NOMO-1 treated with DMSO at 0.1 percent for 48 hours (cell line): ENCODE data around the gene RPS6KA2.
"Not testable (repeated sequence)": the region's sequence is repeated elsewhere in the genome, so short reads cannot be mapped to it uniquely, and the experiment has no call there.

Experiments
- DNase-seq: peaks from one replicate; lab custom pipeline; 2025; ENCODE audit not compliant: unreplicated experiment; lab: John Stamatoyannopoulos, UW

RPS6KA2 gene

GRCh38 chr6:166533205-166533824 lies 93.7 kb downstream of the RPS6KA2 start:
- no peak for DNase-seq

DNA sequence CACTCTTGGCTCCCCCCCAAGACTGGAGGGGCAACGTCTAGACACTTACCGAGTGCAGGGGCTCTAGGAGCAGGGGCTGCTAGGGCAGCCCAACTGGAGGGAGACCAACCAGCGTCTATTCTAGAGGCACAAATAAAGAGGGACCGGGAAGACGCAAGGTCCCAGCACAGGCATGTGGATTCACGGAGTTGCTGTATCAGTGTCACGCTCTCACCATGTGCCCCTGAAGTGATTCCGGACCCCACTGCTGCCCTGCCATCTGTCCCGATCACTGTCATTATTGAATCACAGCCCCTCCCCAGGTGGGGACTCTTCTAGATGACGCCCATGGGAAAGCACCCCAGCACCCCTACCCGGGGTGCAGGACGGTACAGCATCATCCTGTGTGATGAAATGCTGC lies 94.7 kb downstream of the RPS6KA2 start:
- DNase-seq = no peak

GRCh38 chr6:166530211-166531095 lies 96.6 kb downstream of the RPS6KA2 start:
- DNase-seq = no peak

DNA sequence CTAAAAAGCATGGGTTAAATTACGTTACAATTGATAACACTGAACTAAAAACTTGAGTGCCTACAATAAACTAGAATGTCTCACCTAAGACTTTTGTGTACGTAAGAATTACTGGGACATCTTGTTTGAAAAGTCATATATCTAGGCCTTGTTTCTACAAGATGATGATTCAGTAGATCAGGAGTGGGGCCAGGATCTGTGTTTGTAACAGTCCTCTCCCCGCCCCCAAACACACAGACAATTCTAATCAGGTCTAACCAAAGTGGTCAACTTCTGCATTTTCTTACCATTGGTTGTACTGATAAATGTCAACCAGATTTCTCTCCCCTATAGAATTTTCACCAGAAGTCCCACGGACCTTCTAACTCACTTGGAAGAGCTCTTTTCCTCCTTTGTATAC lies 97.5 kb downstream of the RPS6KA2 start:
- no peak for DNase-seq

DNA sequence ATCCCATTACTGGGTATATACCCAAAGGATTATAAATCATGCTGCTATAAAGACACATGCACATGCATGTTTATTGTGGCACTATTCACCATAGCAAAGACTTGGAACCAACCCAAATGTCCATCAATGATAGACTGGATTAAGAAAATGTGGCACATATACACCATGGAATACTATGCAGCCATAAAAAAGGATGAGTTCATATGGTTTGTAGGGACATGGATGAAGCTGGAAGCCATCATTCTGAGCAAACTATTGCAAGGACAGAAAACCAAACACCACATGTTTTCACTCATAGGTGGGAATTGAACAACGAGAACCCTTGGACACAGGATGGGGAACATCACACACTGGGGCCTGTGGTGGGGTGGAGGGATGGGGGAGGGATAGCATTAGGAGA lies 98.0 kb downstream of the RPS6KA2 start:
- DNase-seq = not testable (repeated sequence)

- DNase-seq = no peak
Measured at GRCh38 chr6:166527849-166528248, 99.2 kb downstream of the RPS6KA2 start.

- no peak for DNase-seq
Measured at GRCh38 chr6:166526937-166527336, 100.1 kb downstream of the RPS6KA2 start.

DNA sequence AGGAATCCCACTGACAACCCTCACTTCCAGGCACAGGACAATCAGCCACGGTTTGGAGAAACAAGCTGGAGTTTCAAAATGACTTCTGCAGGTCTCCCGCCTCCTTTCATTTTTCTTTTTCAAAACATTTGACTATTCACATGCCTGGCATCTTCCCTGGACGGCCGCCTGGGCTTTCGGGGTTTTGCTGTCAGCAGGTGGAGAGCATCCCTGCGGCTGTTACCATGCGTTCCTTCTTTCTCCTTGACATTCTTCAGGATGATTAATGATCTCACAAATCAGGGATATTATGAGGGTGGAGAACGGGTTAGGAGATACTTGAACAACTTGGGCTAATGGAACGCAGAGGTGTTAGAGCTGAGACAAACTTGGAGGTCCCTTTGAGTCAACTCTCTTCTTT lies 101.5 kb downstream of the RPS6KA2 start:
- DNase-seq = no peak

DNA sequence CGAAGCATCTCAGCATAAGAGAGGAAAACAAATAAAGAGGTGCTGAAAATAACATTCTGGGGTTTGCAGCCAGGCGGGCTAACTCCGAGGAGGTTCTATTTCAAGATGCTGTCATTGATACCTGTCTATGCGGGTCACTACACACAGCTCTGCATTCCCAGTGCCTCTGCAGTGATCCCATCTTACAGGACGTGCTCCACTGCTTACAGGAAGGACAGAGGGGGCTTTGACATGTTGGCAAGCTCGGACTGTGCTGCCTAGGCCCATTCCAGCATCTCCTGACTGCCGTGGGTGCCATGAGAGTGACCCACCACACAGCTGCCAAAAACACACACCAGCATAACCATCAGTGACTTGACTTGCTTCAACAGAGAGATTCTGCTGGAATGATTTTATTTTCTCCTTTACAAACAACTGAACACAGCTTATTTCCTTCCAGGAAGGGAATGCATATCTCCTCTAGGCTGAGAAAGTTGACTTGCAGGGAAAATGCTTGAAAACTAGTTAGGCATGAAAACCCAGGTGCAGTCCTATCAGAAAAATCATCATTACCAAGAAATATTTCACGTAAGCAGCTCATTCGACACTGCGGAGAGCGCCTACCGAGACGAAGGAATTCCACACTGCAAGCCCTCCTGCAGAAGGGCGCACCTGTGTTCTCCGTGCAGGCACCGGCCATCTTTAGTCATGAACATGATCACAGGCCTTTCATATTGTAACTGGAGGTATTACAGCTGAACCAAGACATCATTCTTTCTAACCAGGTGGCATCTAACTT lies 103.1 kb downstream of the RPS6KA2 start:
- DNase-seq = no peak

GRCh38 chr6:166520905-166521834 lies 105.9 kb downstream of the RPS6KA2 start:
- DNase-seq = no peak

DNA sequence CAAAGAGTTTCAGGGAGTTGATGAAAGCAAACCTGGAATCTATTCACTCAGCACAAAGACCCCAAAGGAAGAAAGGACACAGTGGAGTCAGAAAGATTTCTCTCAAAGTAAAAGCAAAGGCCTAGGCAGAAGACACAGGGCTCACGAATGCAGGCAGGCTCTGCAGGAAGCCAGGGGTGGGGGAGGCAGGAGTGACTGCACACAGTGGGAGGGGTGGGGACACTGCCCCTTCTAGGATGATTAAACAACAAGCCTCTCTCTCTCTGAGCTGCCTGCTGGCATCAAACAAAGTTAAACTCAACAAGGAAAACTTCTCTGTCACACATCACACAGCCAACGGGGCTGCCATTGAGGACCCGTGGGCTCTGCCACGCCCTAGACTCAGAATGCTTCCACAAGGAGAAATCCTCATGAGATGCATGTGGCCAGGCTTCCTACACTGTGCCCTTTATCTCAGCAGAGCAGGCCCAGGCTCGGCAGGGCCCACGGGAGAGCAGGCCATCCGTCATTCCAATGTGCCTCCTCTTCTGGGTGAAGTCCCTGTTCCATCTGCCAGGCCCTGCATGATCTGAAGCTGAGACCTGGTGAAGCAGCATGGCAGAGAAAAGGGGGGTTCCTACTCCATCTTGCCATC lies 110.7 kb downstream of the RPS6KA2 start:
- no peak for DNase-seq

DNA sequence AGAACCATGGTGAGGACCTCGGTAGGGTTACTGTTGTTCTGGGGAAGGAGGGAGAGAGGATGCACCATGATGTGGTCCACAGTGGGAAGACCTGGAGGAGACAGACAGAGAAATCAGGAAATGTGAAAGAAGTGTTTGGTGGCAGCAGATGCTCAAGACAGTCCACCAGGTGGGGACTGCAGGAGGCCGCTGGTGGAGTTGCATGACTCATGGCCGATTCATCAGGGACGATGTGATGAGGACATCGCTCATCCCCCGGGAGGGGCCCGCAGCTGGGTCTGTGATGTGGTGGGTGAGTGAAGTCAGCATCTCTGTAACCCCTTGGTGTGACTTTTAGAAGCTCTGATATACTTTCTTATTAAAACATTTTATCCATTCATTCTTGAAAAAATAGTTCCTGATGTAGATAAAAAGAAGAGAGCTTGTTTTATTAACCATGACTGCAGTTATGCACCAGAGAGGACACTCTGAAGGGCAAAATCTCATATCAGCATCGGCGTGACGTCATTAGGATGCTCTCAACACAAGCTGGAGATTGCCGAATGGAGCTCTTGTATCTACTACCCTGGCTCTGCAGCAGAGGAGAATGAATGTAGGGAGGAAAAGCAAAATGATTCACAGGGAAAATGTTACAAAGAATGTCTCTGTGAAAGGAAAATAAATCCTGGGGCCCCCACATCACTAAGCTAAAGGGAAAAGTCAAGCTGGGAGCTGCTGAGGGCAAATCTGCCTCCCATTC lies 111.8 kb downstream of the RPS6KA2 start:
- DNase-seq = peak; percentile 2

- DNase-seq = no peak
Measured at GRCh38 chr6:166514196-166514595, 112.9 kb downstream of the RPS6KA2 start.

GRCh38 chr6:166512567-166512966 lies 114.5 kb downstream of the RPS6KA2 start:
- no peak for DNase-seq

- DNase-seq = no peak
Measured at GRCh38 chr6:166511316-166511715, 115.7 kb downstream of the RPS6KA2 start.

DNA sequence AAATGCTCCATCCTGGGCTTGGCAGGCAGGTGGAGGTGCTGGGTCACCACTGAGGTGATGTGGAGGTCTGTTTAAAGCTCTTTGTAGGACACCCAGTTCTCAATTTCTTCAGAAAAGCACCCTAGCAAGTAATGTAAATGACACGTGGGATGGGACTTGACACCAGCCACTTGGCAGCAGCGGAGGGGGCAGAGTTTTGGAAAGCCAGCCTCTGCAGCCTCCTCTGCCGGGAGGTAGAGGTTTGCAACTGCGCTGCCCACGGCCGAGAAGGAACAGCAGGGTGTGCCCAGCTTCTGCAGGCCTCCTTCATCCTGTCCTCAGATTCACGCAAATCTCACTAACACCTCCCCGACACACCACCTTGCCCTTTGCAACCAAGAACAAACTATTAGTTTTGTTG lies 117.9 kb downstream of the RPS6KA2 start:
- no peak for DNase-seq

- no peak for DNase-seq
Measured at GRCh38 chr6:166508726-166509125, 118.3 kb downstream of the RPS6KA2 start.

DNA sequence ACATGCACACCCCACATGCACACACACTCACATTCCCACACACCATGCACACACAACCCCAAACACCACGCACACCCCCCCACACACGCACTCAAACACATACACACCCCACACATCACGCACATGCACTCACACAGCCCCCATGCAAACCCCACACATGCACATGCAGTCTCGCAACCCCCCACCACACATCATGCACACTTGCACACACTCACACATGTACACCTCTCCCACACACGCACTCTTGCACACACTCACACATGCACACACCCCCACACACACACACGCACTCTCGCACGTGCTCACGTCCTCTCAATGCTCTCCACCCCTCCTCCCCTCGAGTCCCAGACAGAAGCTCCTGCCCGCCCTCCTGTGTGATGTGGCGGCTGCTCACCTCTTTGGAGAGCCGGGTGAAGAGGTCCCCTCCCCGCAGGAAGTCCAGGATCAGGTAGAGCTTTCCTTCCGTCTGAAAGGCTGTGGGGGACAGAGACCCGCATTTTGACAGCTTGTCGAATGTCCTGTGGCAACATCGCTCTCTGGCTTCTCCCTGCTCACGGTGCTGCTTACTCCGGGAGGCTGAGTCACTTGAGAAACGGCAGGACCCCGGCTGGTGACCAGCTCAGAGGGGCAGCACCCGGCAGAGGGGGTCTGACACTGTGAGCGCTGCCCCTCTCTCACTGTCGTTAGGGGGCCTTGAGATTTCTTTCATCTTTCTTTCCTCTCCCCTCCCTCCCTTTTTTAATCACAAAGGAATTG lies 119.1 kb downstream of the RPS6KA2 start:
- DNase-seq = no peak

- DNase-seq = no peak
Measured at GRCh38 chr6:166507380-166507779, 119.7 kb downstream of the RPS6KA2 start.
